Measurements from ENCODE around the gene CFAP73. TPM values are rescaled to one million over a fixed set of nuclear protein-coding genes. Genes with fewer than 3 reads are reported as not detected.
"Not testable (repeated sequence)": the region's sequence is repeated elsewhere in the genome, so short reads cannot be mapped to it uniquely, and the experiment has no call there.

CFAP73 gene
- total RNA-seq, 2 experiments from 2014 or later = 0.17 to 0.38 TPM

GRCh38 chr12:113136990-113137511 is 12.5 kb upstream of the CFAP73 start:
- ChIA-PET POLR2A (interaction anchor here (0.6 kb wide), 1 partner anchor 35 kb away, joined by 3 read pairs; no protein-coding TSS in a partner anchor), CTCF (interaction anchor here (3.8 kb wide), 1 partner anchor 16 kb away, joined by 10 read pairs; no protein-coding TSS in a partner anchor)

GRCh38 chr12:113137861-113138783 is 11.4 kb upstream of the CFAP73 start:
- CTCF ChIA-PET = interaction anchor here (3.8 kb wide), 1 partner anchor 15 kb away, joined by 10 read pairs; no protein-coding TSS in a partner anchor
- POLR2A ChIA-PET = interaction anchor here (0.6 kb wide), 1 partner anchor 36 kb away, joined by 3 read pairs; no protein-coding TSS in a partner anchor

- ChIA-PET POLR2A (no interaction called here), CTCF (interaction anchor here (3.8 kb wide), 1 partner anchor 14 kb away, joined by 10 read pairs; no protein-coding TSS in a partner anchor)
Measured at GRCh38 chr12:113138826-113139225, 10.7 kb upstream of the CFAP73 start.

GRCh38 chr12:113140706-113141105 is 8.8 kb upstream of the CFAP73 start:
- POLR2A ChIA-PET = no interaction called here
- CTCF ChIA-PET = no interaction called here

- POLR2A ChIA-PET = not testable (repeated sequence)
- CTCF ChIA-PET = interaction anchor here (0.7 kb wide), 1 partner anchor 8 kb away, joined by 3 read pairs; no protein-coding TSS in a partner anchor
Measured at GRCh38 chr12:113141716-113142115, 7.8 kb upstream of the CFAP73 start.

- POLR2A ChIA-PET = no interaction called here
- CTCF ChIA-PET = interaction anchor here (0.7 kb wide), 1 partner anchor 8 kb away, joined by 3 read pairs; no protein-coding TSS in a partner anchor
Measured at GRCh38 chr12:113142173-113142885, 7.2 kb upstream of the CFAP73 start.

- ChIA-PET CTCF (interaction anchor here (1.0 kb wide), 1 partner anchor 10 kb away, joined by 3 read pairs; no protein-coding TSS in a partner anchor), POLR2A (no interaction called here)
Measured at GRCh38 chr12:113142886-113143332, 6.6 kb upstream of the CFAP73 start.

GRCh38 chr12:113143959-113144358 is 5.6 kb upstream of the CFAP73 start:
- ChIA-PET CTCF (no interaction called here), POLR2A (no interaction called here)

- CTCF ChIA-PET = no interaction called here
Measured at GRCh38 chr12:113144806-113145205, 4.7 kb upstream of the CFAP73 start.

GRCh38 chr12:113145720-113146551 is 3.6 kb upstream of the CFAP73 start:
- ChIA-PET POLR2A (no interaction called here), CTCF (no interaction called here)

More at GRCh38 chr12:113144806-113145205, 4.7 kb upstream of the CFAP73 start:
- POLR2A ChIA-PET = no interaction called here

GRCh38 chr12:113146999-113147398 is 2.5 kb upstream of the CFAP73 start:
- CTCF ChIA-PET = no interaction called here
- POLR2A ChIA-PET = no interaction called here

GRCh38 chr12:113151655-113152054 is 2.1 kb downstream of the CFAP73 start:
- ChIA-PET POLR2A (no interaction called here), CTCF (no interaction called here)

GRCh38 chr12:113152196-113152834 is 2.8 kb downstream of the CFAP73 start:
- POLR2A ChIA-PET = interaction anchor here (0.7 kb wide), 1 partner anchor 17 kb away, joined by 10 read pairs; the partner anchor contains the start of gene RASAL1

GRCh38 chr12:113152835-113153814 is 3.6 kb downstream of the CFAP73 start:
- POLR2A ChIA-PET = interaction anchor here (0.6 to 0.7 kb wide), 2 partner anchors 18 to 105 kb away, joined by 4 to 10 read pairs; partner anchors contain the start of gene RASAL1
- CTCF ChIA-PET = interaction anchor here (0.7 to 1.9 kb wide), 8 partner anchors 10 to 160 kb away, joined by 3 to 10 read pairs (median 3); partner anchors contain the start of gene RASAL1

More at GRCh38 chr12:113152196-113152834, 2.8 kb downstream of the CFAP73 start:
- CTCF ChIA-PET = interaction anchor here (1.0 to 1.9 kb wide), 3 partner anchors 15 to 159 kb away, joined by 3 to 10 read pairs (median 6); partner anchors contain the start of gene RASAL1

GRCh38 chr12:113154351-113154973 is 4.9 kb downstream of the CFAP73 start:
- POLR2A ChIA-PET = no interaction called here
- CTCF ChIA-PET = interaction anchor here (0.6 to 1.2 kb wide), 2 partner anchors 19 to 34 kb away, joined by 4 to 5 read pairs; no protein-coding TSS in a partner anchor

GRCh38 chr12:113155060-113155459 is 5.5 kb downstream of the CFAP73 start:
- CTCF ChIA-PET = interaction anchor here (0.6 kb wide), 1 partner anchor 34 kb away, joined by 4 read pairs; no protein-coding TSS in a partner anchor
- POLR2A ChIA-PET = no interaction called here
